Left ventricle myocardium inferior (tissue), 1 donor: ENCODE data around the gene PBX1. TPM values are rescaled to one million over a fixed set of nuclear protein-coding genes. Genes with fewer than 3 reads are reported as not detected.

Experiments
- DNase-seq: peaks from one replicate; pipeline ENCODE4 v3.0.0-alpha.2; 2020
- H3K27ac ChIP-seq: fragments of 200-600 bp; replicated peaks from 2 replicates; pipeline ENCODE4 v1.8.0; 2021
- H3K27me3 ChIP-seq: fragments of 200-600 bp; 2 replicates; pipeline ENCODE4 v1.8.0; 2021; ENCODE audit warnings: low read depth
- H3K36me3 ChIP-seq: fragments of 200-600 bp; 2 replicates; pipeline ENCODE4 v1.8.0; 2021
- H3K4me1 ChIP-seq: fragments of 200-600 bp; 2 replicates; pipeline ENCODE4 v1.8.0; 2021
- H3K4me3 ChIP-seq: fragments of 200-600 bp; 2 replicates; pipeline ENCODE4 v1.8.0; 2021; ENCODE audit warnings: mild to moderate bottlenecking, moderate library complexity
- H3K9me3 ChIP-seq: fragments of 200-600 bp; replicated peaks from 2 replicates; pipeline ENCODE4 v1.8.0; 2021
- intact Hi-C: fragments of 100-400 bp; cut with micrococcal nuclease; formaldehyde crosslinking; loops from one replicate; pipeline ENCODE4 v1.11.0; 2022
- total RNA-seq: library from RNA; stranded (reverse); fragmentation: NEBNext Ultra II Directional; extraction: Animal tissue kit (Norgen Biotek cat#: 25700); gene quantifications from one replicate; pipeline ENCODE4 v1.2.1, GENCODE V29; 2021
- TF ChIP-seq, protein P1 (sequence below): fragments of 200-600 bp; IDR thresholded peaks from 2 replicates; pipeline ENCODE4 v1.8.0; 2021; ENCODE audit warnings: antibody characterized with exemption, mild to moderate bottlenecking, borderline replicate concordance
- donor health status: DM: no; HTN: yes; CAD: no; lungs with severe emphysema.

PBX1 gene
- total RNA-seq, 1 donor from 2014 or later, result 73.2 TPM

DNA sequence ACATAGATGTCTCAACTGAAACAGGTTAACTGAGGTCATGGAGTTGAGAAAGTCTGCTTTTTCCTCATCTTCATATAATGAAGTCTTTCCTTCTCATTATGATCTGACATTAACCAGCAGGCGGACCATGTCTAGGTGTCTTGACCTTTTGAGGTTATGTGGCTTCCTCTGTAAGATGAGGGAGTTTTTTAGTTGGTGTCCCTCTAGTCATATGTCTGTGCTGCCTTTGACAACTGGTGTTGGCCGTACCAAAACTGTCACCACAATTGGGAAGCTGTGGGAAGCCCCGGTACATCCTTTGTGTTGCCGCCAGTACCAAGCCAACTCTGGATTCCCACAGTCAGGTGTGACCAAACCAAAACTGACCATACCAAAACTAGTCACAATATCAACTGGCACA lies 105.1 kb downstream of the PBX1 start:
- H3K4me1 ChIP-seq, result peaks cover 66% of the 10 kb centered on the region
- H3K4me3 ChIP-seq, result no peak overlapping the region
- H3K27me3 ChIP-seq, result no peaks in the 10 kb centered on the region
- no peaks in the 10 kb centered on the region for H3K9me3 ChIP-seq
- H3K27ac ChIP-seq, result no peak overlapping the region
- DNase-seq, result no peak
- H3K36me3 ChIP-seq, result no peaks in the 10 kb centered on the region
- intact Hi-C loops, result no loop called here
- TF ChIP-seq, protein P1, sequence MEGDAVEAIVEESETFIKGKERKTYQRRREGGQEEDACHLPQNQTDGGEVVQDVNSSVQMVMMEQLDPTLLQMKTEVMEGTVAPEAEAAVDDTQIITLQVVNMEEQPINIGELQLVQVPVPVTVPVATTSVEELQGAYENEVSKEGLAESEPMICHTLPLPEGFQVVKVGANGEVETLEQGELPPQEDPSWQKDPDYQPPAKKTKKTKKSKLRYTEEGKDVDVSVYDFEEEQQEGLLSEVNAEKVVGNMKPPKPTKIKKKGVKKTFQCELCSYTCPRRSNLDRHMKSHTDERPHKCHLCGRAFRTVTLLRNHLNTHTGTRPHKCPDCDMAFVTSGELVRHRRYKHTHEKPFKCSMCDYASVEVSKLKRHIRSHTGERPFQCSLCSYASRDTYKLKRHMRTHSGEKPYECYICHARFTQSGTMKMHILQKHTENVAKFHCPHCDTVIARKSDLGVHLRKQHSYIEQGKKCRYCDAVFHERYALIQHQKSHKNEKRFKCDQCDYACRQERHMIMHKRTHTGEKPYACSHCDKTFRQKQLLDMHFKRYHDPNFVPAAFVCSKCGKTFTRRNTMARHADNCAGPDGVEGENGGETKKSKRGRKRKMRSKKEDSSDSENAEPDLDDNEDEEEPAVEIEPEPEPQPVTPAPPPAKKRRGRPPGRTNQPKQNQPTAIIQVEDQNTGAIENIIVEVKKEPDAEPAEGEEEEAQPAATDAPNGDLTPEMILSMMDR, result no peak

GRCh38 chr1:164667001-164667400 lies 108.0 kb downstream of the PBX1 start:
- H3K27me3 ChIP-seq, result no peaks in the 10 kb centered on the region
- TF ChIP-seq, protein P1, result no peak
- intact Hi-C loops, result no loop called here
- H3K36me3 ChIP-seq, result no peaks in the 10 kb centered on the region
- no peaks in the 10 kb centered on the region for H3K9me3 ChIP-seq
- no peak overlapping the region for H3K27ac ChIP-seq
- no peak for DNase-seq
- H3K4me1 ChIP-seq, result peaks cover 66% of the 10 kb centered on the region
- H3K4me3 ChIP-seq, result no peak overlapping the region

DNA sequence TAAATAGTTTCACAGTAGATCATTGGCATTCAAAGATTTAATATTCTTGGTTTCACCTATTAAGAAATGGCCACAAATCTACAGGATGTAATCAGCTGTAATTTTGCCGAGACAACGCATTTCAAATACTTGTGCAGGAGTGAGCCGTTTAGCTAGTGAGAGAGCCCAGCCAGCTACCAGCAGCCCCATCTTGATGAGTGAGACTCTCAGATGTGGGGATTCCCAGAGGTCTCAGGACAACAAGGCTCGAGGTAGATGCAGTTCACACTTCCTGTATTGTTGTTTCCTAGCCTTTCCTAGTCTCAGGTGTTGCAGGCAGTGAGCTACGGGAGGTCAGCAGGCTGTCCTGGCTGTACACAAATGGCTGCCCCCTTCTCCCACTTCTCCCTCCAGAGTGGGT lies 108.6 kb downstream of the PBX1 start:
- H3K4me1 ChIP-seq, result peaks cover 66% of the 10 kb centered on the region
- no peak for DNase-seq
- H3K9me3 ChIP-seq, result no peaks in the 10 kb centered on the region
- intact Hi-C loops, result no loop called here
- TF ChIP-seq, protein P1, result no peak
- H3K27ac ChIP-seq, result no peak overlapping the region
- no peak overlapping the region for H3K4me3 ChIP-seq
- H3K36me3 ChIP-seq, result no peaks in the 10 kb centered on the region
- no peaks in the 10 kb centered on the region for H3K27me3 ChIP-seq

- Histone ChIP-seq H3K36me3 (no peaks in the 10 kb centered on the region), H3K4me3 (no peak overlapping the region), H3K4me1 (peaks cover 70% of the 10 kb centered on the region), H3K27me3 (no peaks in the 10 kb centered on the region), H3K27ac (no peak overlapping the region), H3K9me3 (no peaks in the 10 kb centered on the region)
- DNase-seq, result no peak
- intact Hi-C loops, result no loop called here
- TF ChIP-seq, protein P1, result no peak
These were observed 109.8 kb downstream of the PBX1 start for GRCh38 chr1:164668491-164669400.

GRCh38 chr1:164670026-164670425 lies 111.0 kb downstream of the PBX1 start:
- intact Hi-C loops, result no loop called here
- H3K9me3 ChIP-seq, result no peaks in the 10 kb centered on the region
- no peaks in the 10 kb centered on the region for H3K36me3 ChIP-seq
- TF ChIP-seq, protein P1, result no peak
- no peak for DNase-seq
- H3K4me1 ChIP-seq, result peaks cover 66% of the 10 kb centered on the region
- no peaks in the 10 kb centered on the region for H3K27me3 ChIP-seq
- no peak overlapping the region for H3K4me3 ChIP-seq
- H3K27ac ChIP-seq, result no peak overlapping the region
